SK-N-SH (cell line): ENCODE data around the gene ZNF267.

ENCODE experiments used
- CTCF ChIP-seq: fragments of 200-600 bp; sonication (generic); IDR thresholded peaks from 2 replicates; pipeline ENCODE4 v1.6.1; 2017; ENCODE audit warnings: antibody characterized with exemption, mild to moderate bottlenecking, moderate library complexity
- ELF1 ChIP-seq: IDR thresholded peaks from 2 replicates; pipeline ENCODE4 v1.4.0; 2012
- FOXM1 ChIP-seq: IDR thresholded peaks from 2 replicates; pipeline ENCODE4 v1.4.0; 2012; ENCODE audit warnings: low read depth, mild to moderate bottlenecking
- JUND ChIP-seq: IDR thresholded peaks from 2 replicates; pipeline ENCODE4 v1.4.0; 2012
- POLR2AphosphoS5 ChIP-seq: IDR thresholded peaks from 2 replicates; pipeline ENCODE4 v1.6.1; 2012; ENCODE audit warnings: low read depth, low read length
- REST ChIP-seq: IDR thresholded peaks from 2 replicates; pipeline ENCODE4 v1.6.1; 2012; ENCODE audit warnings: mild to moderate bottlenecking, low read depth, low read length, moderate library complexity

GRCh38 chr16:31868164-31868563 is 5.4 kb upstream of the ZNF267 start:
- TF ChIP-seq JUND, result no peak
- TF ChIP-seq CTCF, result no peak
- TF ChIP-seq ELF1, result no peak
- TF ChIP-seq FOXM1, result no peak
- TF ChIP-seq POLR2AphosphoS5, result no peak
- TF ChIP-seq REST, result no peak
